NT2/D1 (cell line): ENCODE results near the gene SUN1.

Experiments
- YY1 ChIP-seq: IDR thresholded peaks from 2 replicates; pipeline ENCODE4 v1.6.1; 2011; ENCODE audit not compliant: insufficient read length, insufficient read depth
- ZNF274 ChIP-seq: IDR thresholded peaks from 2 replicates; pipeline ENCODE4 v1.6.1; 2011; ENCODE audit warnings: mild to moderate bottlenecking, low read depth, low read length

GRCh38 chr7:822692-823276 lies 9.5 kb upstream of the SUN1 start:
- TF ChIP-seq YY1 (no peak), ZNF274 (no peak)
